Stimulated activated CD4-positive, alpha-beta T cell treated with anti-CD3 and anti-CD28 coated beads, Interleukin-2, amount 100 ng/mL, for 24 hours (primary cell): ENCODE measurements around the gene CD300LB.
"Not testable (repeated sequence)": the region's sequence is repeated elsewhere in the genome, so short reads cannot be mapped to it uniquely, and the experiment has no call there.

Experiments used
- DNase-seq, 2 donors: peaks; one replicate each; pipeline ENCODE4 v3.0.0-alpha.2; 2020

CD300LB gene

DNA sequence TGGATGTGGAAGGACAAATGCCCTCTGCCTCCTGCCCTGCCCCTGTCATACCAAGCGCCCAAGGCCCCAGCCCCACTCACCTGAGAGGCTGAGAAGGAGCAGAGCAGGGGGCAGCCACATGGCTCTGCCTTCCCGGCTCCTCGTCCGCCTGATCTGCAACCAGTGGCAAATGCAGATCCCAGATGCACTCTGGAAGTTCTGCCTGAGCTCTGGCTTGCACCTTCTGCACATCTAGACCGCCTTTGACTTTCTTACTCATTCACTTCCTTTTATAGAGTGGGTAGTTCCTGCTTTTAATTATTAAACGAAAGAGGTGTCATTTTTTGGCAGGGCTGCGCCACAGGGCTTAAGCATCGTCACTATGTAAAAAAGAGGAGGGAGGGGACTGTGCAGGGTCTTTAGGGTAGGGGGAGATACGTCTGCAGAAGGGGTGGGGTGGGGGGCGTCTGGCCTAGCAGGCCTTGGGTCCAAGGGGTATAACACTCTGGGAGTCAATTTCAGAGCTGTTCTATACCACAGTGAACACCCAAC lies at the start of gene CD300LB:
Gene CD300LB (minus strand): TSS at position 245 of the 531 bp plus-strand sequence. CDS start 125 bp downstream, at position 120.
- no peak for DNase-seq

DNA sequence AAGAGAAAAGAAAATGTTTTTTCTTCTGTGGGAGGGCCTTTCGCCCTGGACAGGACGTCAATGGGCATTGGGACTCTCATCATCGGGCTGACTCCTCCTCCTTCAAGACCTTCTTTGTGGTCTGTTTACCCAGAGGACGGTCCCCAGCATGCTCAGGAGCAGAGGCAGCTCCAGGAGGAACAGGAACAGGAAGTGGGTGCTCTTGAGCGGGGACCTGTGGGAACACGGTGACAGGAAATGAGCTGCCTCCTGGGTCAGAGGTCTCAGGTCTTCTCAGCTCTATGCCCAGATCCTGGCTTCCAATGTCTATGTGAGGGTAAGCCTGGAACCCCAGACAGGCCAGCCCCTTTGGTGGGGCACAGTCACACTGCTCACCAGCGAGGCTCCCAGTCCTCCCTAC lies 48.6 kb upstream of the CD300LB start:
- DNase-seq = no peak

DNA sequence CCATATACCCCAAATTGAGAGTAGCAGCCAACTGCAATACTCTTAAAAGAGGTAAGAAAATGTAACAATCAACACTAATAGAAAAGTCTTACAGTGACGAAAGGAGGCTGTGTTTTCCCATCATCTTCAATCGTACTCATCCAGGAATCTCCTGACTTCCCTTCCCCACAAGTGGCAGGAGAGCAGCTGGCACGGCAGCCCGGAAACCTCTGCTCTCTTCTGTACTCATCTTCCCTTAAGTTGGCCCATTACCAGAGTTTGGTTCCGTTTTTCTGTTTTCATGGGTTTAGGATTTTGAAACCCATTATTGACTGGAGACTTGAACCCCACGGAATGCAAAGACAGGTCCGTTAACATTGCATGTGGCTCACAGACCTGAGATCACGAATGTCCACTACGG lies 47.7 kb upstream of the CD300LB start:
- DNase-seq = no peak

DNA sequence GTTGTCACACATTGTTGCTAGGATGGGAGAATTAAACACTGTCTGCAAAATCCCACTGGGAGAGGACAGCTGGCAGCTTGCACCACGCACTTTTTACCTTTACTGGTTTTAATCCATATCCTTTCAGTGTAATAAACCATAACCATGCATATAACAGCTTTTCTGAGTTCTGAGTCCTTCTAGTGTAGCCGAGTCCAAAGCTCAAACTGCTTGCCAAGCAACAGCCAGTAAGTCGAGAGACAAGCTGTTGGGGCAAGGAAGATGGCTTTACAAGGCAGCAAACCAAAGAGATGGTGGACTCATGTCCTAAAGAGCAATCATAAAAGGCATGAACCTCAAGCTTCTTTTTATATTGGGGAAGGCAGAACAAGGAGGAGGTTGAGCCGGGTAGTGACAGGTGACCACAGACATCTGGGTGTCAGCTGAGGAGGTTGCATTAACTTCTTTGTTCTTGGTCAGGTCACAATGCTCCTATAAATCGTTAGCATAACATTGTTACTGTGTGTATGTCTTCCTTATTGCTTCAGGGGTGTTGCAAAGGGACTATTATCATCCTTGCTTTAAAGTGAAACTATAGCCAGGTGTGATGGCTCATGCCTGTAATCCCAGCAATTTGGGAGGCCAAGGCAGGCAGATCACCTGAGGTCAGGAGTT lies 43.3 kb upstream of the CD300LB start:
- no peak for DNase-seq

DNA sequence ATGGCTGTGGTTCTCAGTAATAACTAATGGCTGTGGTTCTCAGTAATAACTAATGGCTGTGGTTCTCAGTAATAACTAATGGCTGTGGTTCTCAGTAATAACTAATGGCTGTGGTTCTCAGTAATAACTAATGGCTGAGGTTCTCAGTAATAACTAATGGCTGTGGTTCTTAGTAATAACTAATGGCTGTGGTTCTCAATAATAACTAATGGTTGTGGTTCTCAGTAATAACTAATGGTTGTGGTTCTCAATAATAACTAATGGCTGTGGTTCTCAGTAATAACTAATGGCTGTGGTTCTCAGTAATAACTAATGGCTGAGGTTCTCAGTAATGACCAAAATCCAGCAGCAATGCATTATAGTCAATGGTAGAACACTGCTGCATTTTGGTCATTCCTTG lies 42.4 kb upstream of the CD300LB start:
- DNase-seq = not testable (repeated sequence)

DNA sequence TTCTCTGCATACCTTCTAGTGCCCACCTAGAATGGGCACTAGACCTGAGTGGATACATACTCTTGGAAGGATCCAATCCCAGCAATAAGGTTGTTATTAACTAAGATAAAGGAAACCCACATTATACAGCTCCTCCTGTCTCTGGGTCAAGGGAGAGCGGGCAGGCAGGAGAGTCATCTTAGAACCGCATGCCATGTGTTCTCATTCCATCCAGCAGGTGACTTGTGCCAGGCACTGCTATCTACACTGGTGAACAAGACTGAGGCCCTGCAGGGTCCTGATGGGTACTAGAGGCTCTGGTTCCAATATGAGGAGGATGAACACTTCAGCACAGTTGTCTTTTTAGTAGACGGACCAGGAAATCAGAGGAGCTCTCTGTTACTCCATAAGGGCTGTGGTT lies 41.9 kb upstream of the CD300LB start:
- DNase-seq = no peak

DNA sequence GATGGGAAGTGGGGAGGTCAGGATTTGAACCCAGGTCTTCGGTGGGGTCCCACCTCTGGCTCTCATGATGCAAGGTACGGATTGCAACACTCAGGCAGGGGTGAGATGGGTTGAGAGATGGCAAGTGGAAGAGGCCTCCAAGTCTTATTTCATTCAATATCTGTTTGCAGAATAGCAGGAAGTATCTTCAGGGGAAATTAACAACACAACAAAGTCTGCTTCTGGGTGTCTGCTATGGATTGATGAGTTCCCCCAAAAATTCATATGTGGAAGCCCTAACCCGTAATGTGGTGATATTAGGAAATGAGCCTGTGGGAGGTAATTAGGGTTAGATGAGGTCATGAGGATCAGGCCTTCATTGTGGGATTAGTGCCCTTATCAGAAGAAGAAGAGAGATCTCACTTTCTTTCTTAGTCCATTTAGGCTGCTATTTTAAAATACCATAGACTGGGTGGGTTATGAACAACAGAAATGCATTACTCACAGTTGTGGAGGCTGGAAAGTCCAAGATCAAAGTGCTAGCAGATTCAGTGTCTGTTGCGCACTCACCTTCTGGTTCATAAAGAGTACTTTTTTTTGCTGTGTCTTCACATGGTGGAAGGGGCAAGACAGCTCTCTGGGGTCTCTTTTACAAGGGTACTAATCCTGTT lies 40.5 kb upstream of the CD300LB start:
- DNase-seq = no peak

DNA sequence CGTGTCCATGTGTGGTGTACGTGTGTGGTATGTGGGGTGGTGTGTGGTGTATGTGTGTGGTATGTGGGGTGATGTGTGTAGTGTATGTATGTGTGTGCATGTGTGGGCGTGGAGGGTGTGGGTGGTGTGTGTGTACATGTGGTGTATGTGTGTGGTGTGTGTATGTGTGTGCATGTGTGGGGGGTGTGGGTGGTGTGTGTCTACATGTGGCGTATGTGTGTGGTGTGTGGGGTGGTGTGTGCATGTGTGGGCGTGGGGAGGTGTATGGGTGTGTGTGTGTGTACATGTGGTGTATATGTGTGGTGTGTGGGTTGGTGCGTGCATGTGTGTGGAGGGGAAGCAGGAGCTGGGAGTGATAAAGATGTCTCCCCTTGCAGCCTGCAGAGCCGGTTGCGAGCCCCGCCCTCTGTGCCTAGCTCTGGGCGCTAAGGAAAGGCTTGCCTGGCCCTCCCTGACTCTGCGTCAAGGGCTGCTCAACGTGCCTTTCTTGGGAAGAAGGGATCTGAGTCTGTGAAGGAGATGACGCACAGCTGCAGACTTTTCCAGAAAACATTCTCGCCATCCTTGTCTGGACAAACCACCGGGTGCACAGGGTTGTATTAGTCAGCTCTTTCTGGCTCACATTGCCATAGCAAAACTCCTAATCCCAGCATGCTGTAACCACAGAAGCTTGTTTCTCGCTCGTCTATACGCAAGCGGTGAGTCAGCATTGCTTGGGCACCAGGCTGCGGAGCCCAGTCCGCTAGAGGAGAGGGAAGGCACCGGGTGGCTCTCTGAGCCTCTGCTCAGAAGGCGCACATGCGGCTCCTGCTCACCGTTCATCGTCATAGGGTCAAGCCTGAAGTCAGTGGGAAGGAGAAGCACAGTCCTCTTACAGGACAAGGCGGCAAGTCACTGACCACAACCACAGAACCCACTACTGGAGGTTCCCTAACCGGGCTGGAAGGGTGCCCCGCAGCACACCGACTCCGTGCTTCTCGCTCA lies 38.0 kb upstream of the CD300LB start:
- DNase-seq = peak in 1 of 2 donors; percentile 47

DNA sequence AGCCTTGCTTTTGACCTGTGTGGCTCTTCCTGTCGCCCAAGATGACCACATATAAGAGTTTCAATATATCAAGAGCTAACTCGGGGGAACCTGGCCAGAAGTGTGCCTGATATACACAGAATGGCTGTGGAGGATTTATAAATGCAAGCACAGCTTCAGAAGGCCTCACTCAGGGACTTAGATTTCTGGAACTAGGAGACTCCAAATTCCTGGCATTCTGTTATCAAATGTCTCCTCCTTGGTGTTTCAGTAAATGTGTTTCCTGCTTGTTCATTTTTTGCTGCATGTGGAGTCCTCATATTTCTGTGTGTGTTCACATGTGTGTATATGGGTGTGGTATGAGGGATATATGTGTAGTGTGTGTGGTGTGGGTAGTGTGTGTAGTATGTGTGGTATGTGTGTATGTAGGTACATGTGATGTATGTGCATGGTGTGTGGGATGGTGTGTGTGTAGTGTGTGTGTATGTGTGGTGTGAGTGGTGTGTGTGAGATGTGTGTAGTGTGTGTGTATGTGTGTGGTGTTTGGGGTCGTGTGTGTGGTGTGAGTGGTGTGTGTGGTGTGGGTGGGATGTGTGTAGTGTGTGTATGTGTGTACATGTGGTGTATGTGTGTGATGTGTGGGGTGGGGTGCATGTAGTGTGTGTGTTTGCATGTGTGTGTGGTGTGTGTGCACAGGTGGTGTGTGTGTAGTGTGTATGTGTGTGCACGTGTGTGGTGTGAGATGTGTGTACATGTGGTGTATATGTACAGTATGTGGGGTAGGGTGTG lies 37.0 kb upstream of the CD300LB start:
- DNase-seq = no peak

DNA sequence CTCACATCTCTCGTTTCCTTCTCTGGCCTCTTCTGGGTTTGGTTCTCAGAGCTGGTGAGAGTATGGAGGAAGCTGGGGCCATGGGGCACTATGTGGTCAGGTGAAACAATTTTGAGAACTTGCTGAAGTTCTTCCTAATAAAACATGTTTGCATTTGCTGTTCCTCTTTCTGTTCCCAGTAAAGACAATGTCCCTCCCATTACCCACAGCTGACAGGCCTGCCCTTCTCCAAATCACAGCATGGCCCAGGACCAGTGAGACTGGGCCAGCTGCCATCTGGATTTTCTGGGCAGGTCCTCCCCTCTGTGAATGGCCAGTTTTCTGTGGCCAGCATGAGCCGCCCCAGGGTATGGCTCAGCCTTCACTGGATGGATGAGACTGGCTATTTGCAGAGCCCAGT lies 36.1 kb upstream of the CD300LB start, which contains the start of gene CD300H:
Gene CD300H (minus strand): TSS at position 113 of the 400 bp plus-strand sequence.
- DNase-seq = no peak

DNA sequence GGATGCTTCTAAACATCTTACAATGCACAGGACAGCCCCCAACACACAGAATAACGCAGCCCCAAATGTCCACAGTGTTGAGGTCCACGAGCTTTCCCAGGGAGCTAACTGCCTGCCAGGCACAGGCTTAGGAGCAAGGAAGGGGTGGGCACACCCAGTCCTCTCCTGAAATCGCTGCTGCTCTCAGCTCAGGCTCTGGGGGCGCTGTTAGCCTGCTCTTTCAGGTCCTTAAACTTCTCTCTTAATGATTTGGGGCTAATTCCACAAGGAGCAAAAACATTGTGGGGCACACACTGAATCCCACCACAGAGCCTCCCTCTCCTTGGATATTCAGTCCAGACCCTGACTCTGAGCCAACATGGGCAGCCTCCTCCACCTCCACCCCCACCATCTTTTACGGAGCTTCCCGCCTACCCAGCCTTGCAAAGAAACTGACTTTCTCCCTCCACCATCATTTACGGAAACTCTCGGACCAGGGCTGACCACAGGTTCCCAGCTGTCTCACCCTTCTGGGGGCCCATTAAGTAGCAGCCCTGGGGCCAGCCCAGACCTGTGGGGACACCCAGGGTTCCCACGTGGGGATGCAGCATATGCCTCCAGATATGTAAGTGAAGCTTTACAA lies 35.0 kb upstream of the CD300LB start:
- DNase-seq = peak; percentile 28 to 56

DNA sequence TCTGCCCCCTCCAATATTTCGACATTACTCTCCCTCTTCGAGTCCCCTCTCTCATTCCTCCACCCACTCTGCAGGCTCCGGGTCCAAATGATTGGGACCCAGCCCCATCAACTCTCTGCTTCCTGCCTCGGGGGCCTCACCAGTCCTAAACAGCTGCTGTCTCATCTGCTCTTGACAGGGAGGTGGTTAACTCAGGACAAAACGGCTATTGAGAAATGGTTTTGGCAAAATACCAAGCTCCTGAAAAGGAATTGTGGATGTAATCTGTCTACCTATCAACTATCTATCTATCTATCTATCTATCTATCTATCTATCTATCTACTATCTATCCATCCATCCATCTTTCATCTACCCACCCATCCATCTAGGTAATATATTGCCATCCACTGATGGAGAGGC lies 33.9 kb upstream of the CD300LB start:
- no peak for DNase-seq

DNA sequence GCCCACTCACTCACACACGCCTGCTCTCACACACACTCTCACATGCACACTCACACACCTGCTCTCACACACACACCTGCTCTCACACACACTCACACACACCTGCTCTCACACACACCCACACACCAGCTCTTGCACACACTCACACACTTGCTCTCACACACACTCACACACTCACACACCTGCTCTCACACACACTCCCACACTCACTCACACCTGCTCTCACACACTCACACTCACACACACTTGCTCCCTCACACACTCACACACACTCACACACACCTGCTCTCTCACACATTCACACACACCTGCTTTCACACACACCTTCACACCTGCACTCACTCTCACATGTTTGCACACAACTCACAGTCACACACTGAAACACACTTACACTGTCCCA lies 32.1 kb upstream of the CD300LB start:
- DNase-seq = no peak

DNA sequence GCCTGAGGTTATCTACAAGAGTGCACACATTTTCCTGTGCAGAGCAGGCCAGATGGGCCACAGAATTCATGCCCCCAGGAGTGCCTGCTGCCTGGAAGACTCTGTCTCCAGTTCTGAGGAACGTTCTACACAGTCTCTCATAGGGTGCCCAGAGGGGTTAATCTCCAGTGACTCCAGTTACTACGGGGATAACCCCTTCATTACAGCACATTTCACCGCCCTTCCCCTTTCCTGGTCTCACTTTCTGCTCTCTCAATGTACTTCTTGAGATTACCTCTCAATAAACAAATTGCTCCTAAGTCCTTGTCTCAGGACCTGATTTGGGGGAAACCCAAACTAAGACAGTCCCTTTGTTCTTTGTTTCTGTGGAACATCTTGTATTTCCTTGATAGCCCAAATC lies 30.3 kb upstream of the CD300LB start:
- no peak for DNase-seq

DNA sequence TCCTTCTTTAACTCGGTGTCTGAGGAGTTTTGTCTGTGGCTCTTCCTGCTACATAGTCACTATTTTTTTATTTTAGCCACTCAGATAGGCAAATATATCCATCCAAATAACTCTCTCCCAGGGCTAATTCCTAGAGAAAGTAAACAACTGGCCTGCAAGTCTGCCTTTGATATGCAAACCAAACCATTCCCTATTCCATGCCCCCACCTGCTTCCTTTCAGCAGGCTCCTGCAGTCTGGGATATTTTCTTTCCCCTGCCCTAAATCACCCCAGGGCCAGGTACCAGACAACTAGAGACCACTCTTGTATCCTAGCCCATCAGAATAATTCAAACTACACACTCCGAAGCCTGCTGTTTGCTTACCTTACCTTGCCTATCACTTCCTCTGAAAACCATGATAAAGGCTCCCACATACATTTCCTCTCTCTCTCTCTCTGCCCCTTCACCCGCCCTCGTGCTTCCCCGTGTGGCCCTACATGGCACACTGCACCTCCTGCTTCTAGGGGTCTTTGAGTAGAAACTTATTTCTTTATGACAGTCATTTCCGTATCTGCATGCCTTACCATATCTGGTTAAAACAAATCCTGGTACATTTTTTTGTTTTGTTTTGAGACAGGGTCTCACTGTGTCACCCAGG lies 27.7 kb upstream of the CD300LB start:
- DNase-seq = no peak

DNA sequence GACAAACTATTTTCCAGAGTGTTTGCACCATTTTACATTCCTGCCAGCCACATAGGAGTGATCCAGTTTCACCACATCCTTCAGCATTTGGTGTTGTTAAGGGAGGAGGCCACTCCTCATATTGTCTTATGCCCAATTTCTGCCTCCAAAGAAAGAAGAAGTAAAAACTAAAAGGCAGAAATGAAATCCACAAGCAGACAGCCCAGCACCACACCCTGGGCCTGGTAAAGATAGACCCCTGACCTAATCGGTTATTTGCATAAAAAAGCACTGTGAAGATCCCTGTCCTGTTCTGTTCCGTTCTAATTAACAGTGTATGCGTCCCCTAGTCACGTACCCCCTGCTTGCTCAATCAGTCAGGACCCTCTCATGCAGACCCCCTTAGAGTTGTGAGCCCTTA lies 27.1 kb upstream of the CD300LB start:
- not testable (repeated sequence) for DNase-seq

DNA sequence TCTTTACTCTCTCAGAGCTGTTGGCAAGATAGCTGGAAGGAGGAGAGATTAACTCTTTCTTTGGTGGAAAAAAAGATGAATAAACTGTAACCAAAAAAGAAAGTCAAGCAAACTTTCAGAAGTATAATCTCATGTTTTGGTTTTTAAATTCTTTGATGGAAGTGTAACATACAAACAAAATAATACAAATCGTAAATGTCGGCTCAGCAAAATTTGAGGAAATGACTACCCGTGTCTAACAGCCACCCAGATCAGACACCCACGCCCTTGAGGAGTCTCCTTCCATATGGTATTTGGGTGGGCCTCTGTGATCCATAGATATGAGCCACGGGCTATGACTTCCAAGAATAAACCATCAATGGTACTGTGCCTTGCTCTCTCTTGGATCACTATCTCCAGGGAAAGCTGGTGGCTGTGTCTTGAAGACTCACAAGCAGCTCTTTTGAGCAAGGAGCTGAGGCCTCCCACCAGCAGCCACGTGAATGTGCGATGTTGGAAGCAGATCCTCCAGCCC lies 24.2 kb upstream of the CD300LB start:
- DNase-seq = no peak

DNA sequence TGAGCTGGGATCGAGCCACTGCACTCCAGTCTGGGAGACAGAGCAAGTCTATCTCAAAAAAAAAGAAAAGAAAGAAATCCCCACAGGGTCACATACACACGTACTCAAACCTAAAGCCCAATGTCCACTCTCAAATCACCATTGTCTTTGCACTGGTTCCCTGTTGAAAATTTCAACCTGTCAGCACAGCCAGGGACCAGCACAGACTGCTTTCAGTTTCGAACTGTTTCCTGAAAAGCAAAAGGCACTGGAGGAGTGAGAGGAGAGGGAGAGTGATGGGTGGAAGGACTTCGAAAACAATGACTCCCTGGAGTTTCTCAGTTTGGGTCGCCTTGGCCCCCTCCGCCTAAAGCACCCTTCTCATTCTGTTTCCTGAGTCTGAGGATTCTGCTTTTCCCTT lies 23.6 kb upstream of the CD300LB start:
- DNase-seq = no peak

DNA sequence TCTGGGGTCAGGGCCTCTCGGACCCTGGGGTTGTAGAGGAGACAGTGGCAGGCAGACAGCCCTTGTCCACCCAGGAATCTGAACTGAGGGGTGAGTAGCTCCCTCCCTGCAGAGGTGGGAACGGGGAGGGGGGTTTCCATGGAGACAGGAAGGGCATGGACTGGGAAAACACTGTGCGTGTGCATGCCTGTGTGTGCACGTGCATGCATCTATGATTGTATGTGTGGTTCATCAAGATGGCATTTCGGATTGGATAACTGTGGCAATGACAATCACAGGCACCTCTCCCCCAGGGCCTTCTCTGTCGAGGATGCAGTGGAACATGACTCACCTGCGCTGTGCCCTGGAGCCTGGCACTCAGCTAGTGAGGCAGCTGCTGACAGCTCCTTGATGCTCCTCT lies 20.8 kb upstream of the CD300LB start:
- no peak for DNase-seq

DNA sequence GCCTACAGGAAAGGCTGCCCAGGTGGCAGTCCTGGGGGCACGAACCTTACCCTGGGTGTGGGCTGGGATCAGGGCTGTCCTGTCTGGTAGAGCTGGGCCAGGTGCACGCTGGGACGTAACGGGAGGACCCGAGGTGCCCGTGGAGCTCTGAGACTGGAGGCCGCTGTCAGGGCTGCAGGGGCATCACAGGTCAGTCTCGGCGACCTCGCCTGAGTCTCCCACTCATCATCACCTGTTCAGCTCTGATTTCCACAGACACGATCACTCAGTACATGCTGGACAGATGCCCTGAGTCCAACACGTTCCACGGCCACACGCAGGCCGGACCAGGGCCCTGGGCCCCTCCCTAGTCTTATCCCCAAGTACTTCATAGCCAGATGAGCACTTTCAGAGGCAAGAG lies 19.3 kb upstream of the CD300LB start:
- no peak for DNase-seq

DNA sequence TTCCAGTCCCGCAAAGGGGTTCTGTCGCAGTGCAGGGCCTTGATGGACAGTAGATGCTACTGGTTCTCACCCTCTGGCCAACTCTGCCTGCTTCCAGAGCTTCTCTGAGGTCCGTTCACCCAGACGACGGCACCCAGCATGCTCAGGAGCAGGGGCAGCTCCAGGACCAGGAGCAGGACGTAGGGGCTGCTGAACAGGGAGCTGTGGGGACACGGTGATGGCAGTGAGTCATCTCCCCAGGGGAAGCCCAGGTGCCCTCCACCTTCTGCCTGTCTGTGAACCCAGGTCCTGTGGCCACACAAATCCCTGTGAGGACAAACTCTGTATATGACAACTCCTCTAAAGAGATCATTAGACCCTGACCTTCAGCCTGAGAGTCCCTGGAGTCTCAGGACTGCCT lies 18.1 kb upstream of the CD300LB start:
- DNase-seq = no peak
